Measurements from ENCODE around the gene RPP14.

Gene RPP14

GRCh38 chr3:58352626-58353025 is 46.6 kb downstream of the RPP14 start:
- Histone ChIP-seq H3K79me2 (ENCODE audit: insufficient read depth, low read depth) (no peaks in the 10 kb centered on the region), H3K4me3 (IDR thresholded peaks at IDR 0.05; ENCODE audit: insufficient read depth, low read depth, low read length) (no peak overlapping the region), H3K27ac (no peak overlapping the region), H3K27me3 (ENCODE audit: insufficient read depth, low read depth) (no peaks in the 10 kb centered on the region), H4K20me1 (ENCODE audit: insufficient read depth) (no peaks in the 10 kb centered on the region), H3K4me2 (no peak overlapping the region), H2AFZ (ENCODE audit: low read depth) (no peak overlapping the region), H3K9ac (no peak overlapping the region), H3K4me1 (ENCODE audit: low read depth, poor library complexity, severe bottlenecking) (peaks cover 16% of the 10 kb centered on the region), H3K36me3 (ENCODE audit: insufficient read depth) (no peaks in the 10 kb centered on the region)
- no peak for TF ChIP-seq CTCF (conservative IDR thresholded peaks at IDR 0.05; ENCODE audit: low read depth, low read length)

GRCh38 chr3:58353722-58354553 is 47.9 kb downstream of the RPP14 start:
- Histone ChIP-seq H4K20me1 (ENCODE audit: insufficient read depth) (no peaks in the 10 kb centered on the region), H3K4me3 (IDR thresholded peaks at IDR 0.05; ENCODE audit: insufficient read depth, low read depth, low read length) (no peak overlapping the region), H3K36me3 (ENCODE audit: insufficient read depth) (no peaks in the 10 kb centered on the region), H3K79me2 (ENCODE audit: insufficient read depth, low read depth) (no peaks in the 10 kb centered on the region), H3K4me1 (ENCODE audit: low read depth, poor library complexity, severe bottlenecking) (peaks cover 16% of the 10 kb centered on the region), H3K27me3 (ENCODE audit: insufficient read depth, low read depth) (no peaks in the 10 kb centered on the region), H3K4me2 (no peak overlapping the region), H2AFZ (ENCODE audit: low read depth) (no peak overlapping the region), H3K27ac (no peak overlapping the region), H3K9ac (no peak overlapping the region)
- no peak for TF ChIP-seq CTCF (conservative IDR thresholded peaks at IDR 0.05; ENCODE audit: low read depth, low read length)

GRCh38 chr3:58355179-58355578 is 49.1 kb downstream of the RPP14 start:
- no peaks in the 10 kb centered on the region for H3K79me2 ChIP-seq (ENCODE audit: insufficient read depth, low read depth)
- H4K20me1 ChIP-seq (ENCODE audit: insufficient read depth): no peaks in the 10 kb centered on the region
- H3K27me3 ChIP-seq (ENCODE audit: insufficient read depth, low read depth): no peaks in the 10 kb centered on the region
- no peak overlapping the region for H2AFZ ChIP-seq (ENCODE audit: low read depth)
- H3K27ac ChIP-seq: no peak overlapping the region
- H3K4me2 ChIP-seq: no peak overlapping the region
- no peak for TF ChIP-seq CTCF (conservative IDR thresholded peaks at IDR 0.05; ENCODE audit: low read depth, low read length)
- no peaks in the 10 kb centered on the region for H3K36me3 ChIP-seq (ENCODE audit: insufficient read depth)
- peaks cover 9% of the 10 kb centered on the region for H3K4me1 ChIP-seq (ENCODE audit: low read depth, poor library complexity, severe bottlenecking)
- H3K4me3 ChIP-seq (IDR thresholded peaks at IDR 0.05; ENCODE audit: insufficient read depth, low read depth, low read length): no peak overlapping the region
- no peak overlapping the region for H3K9ac ChIP-seq

- Histone ChIP-seq H3K4me3 (IDR thresholded peaks at IDR 0.05; ENCODE audit: insufficient read depth, low read depth, low read length) (no peak overlapping the region), H3K27me3 (ENCODE audit: insufficient read depth, low read depth) (no peaks in the 10 kb centered on the region), H3K79me2 (ENCODE audit: insufficient read depth, low read depth) (no peaks in the 10 kb centered on the region), H4K20me1 (ENCODE audit: insufficient read depth) (no peaks in the 10 kb centered on the region), H3K27ac (no peak overlapping the region), H3K4me1 (ENCODE audit: low read depth, poor library complexity, severe bottlenecking) (peaks cover under 1% of the 10 kb centered on the region), H2AFZ (ENCODE audit: low read depth) (no peak overlapping the region), H3K36me3 (ENCODE audit: insufficient read depth) (no peaks in the 10 kb centered on the region), H3K9ac (no peak overlapping the region), H3K4me2 (no peak overlapping the region)
- no peak for TF ChIP-seq CTCF (conservative IDR thresholded peaks at IDR 0.05; ENCODE audit: low read depth, low read length)
Measured at GRCh38 chr3:58356054-58356453, 50.0 kb downstream of the RPP14 start.

Data from KMS-11 (cell line).